K562 (cell line): ENCODE measurements around the gene GSK3B. TPM values are rescaled to one million over a fixed set of nuclear protein-coding genes. Genes with fewer than 3 reads are reported as not detected.

Experiments used
- ATAC-seq: fragments of 200-7000 bp; cut with Tn5 transposase; 3 replicates; pipeline ENCODE4 v1.9.1; 2020; ENCODE audit warnings: moderate library complexity
- BruUV-seq: library from RNA; stranded (reverse); fragments of 400-500 nt; replicated peaks from 2 replicates; lab custom pipeline; 2021; lab: Mats Ljungman, UMichigan
- CTCF ChIA-PET: fragments of 300-600 bp; formaldehyde crosslinking; extraction: SDS; loops from one replicate; lab custom pipeline; 2021; ENCODE audit warnings: low intra/inter-chr PET ratio; lab: Yijun Ruan, JAX
- POLR2A ChIA-PET: fragments of 300-600, 350-650 bp; sonication (Branson Sonifier 250); formaldehyde crosslinking; extraction: SDS; loops from one replicate; lab custom pipeline; 2021; ENCODE audit warnings: antibody characterized with exemption, inconsistent platforms; lab: Yijun Ruan, JAX
- DNase-seq, 4 experiments: peaks; one replicate each; pipeline versions ENCODE4 v3.0.0 to v3.0.0-alpha.2; 2011 to 2018; ENCODE audit warnings: low spot score in 3 of 4, mixed read lengths in 3 of 4; ENCODE audit errors: extremely low read depth in 1 of 4
- FAIRE-seq: peaks from 2 replicates; lab custom pipeline; 2011; peaks lifted over from hg19 to GRCh38; lab: Jason Lieb, UNC
- H2AFZ ChIP-seq: 2 replicates; pipeline ENCODE4 v1.6.0; 2011; ENCODE audit warnings: low read depth, low read length, control low read depth, inconsistent platforms
- H3K27ac ChIP-seq: fragments of 200-600 bp; 3 replicates; pipeline ENCODE4 v1.8.0; 2011; ENCODE audit warnings: low read depth, mild to moderate bottlenecking, control low read depth, inconsistent platforms, low read length, moderate library complexity, mixed read lengths; ENCODE audit errors: extremely low read depth
- H3K27me3 ChIP-seq, 2 experiments: fragments of 300-600 bp in 1 of 2; 2 replicates in 1 of 2; 3 replicates in 1 of 2; pipeline versions ENCODE4 v1.6.0 to v1.8.0; 2011; ENCODE audit warnings: inconsistent platforms in 2 of 2, low read length in 2 of 2, mild to moderate bottlenecking in 1 of 2, mixed read lengths in 1 of 2, moderate library complexity in 1 of 2; ENCODE audit not compliant: control insufficient read depth in 2 of 2, insufficient read depth in 2 of 2
- H3K36me3 ChIP-seq: fragments of 300-600 bp; 3 replicates; pipeline ENCODE4 v1.8.0; 2011; ENCODE audit warnings: mild to moderate bottlenecking, low read length, inconsistent platforms; ENCODE audit not compliant: control insufficient read depth, insufficient read depth
- H3K4me1 ChIP-seq, 2 experiments: fragments of 200-600 bp in 1 of 2; replicated peaks in 1 of 2; 2 replicates in 1 of 2; 3 replicates in 1 of 2; pipeline versions ENCODE4 v1.5.1 to v1.8.0; 2011; ENCODE audit warnings: inconsistent platforms in 2 of 2, low read length in 2 of 2, mild to moderate bottlenecking in 1 of 2, mixed read lengths in 1 of 2, moderate library complexity in 1 of 2; ENCODE audit not compliant: control insufficient read depth in 2 of 2, insufficient read depth in 2 of 2
- H3K4me2 ChIP-seq: 2 replicates; pipeline ENCODE4 v1.6.1; 2011; ENCODE audit warnings: low read length, control low read depth, inconsistent platforms, mixed read lengths; ENCODE audit not compliant: insufficient read depth
- H3K4me3 ChIP-seq: fragments of 200-600 bp; sonication (generic), shearing (Covaris generic); 2 replicates; pipeline ENCODE4 v1.5.1; 2016; ENCODE audit warnings: control low read depth, inconsistent platforms
- H3K79me2 ChIP-seq: fragments of 200-600 bp; 3 replicates; pipeline ENCODE4 v1.8.0; 2011; ENCODE audit warnings: low read length, inconsistent platforms; ENCODE audit not compliant: control insufficient read depth, insufficient read depth
- H3K9ac ChIP-seq, 2 experiments: 2 replicates each; pipeline versions ENCODE4 v1.6.0 to v1.6.1; 2011; ENCODE audit warnings: low read depth in 2 of 2, low read length in 2 of 2, control low read depth in 1 of 2, inconsistent platforms in 1 of 2, mild to moderate bottlenecking in 1 of 2, mixed read lengths in 1 of 2; ENCODE audit not compliant: insufficient read depth in 1 of 2
- H3K9me1 ChIP-seq: one replicate; pipeline ENCODE4 v1.6.0; 2011; ENCODE audit warnings: inconsistent platforms, mild to moderate bottlenecking, low read length, moderate library complexity; ENCODE audit not compliant: control insufficient read depth, insufficient read depth
- H3K9me3 ChIP-seq: replicated peaks from 2 replicates; pipeline ENCODE4 v1.5.1; 2011; ENCODE audit warnings: low read depth, low read length, inconsistent platforms; ENCODE audit not compliant: control insufficient read depth, insufficient read depth
- H4K20me1 ChIP-seq: replicated peaks from 2 replicates; pipeline ENCODE4 v1.6.1; 2011; ENCODE audit warnings: low read length, inconsistent platforms, mixed read lengths; ENCODE audit not compliant: control insufficient read depth, insufficient read depth
- ARHGAP35 ChIP-seq: fragments of 450-650 bp; IDR thresholded peaks from 2 replicates; pipeline ENCODE4 v1.6.1; 2018; ENCODE audit not compliant: partially characterized antibody
- HMG20B ChIP-seq: fragments of 250-450 bp; sonication (Bioruptor Pico); IDR thresholded peaks from 2 replicates; pipeline ENCODE4 v1.5.0; 2021; ENCODE audit warnings: mild to moderate bottlenecking
- HNRNPL ChIP-seq: fragments of 200-400 bp; formaldehyde crosslinking; IDR thresholded peaks from 2 replicates; pipeline ENCODE4 v1.6.1; 2017; ENCODE audit warnings: low read depth, mild to moderate bottlenecking, low read length
- MXI1 ChIP-seq: IDR thresholded peaks from 2 replicates; pipeline ENCODE4 v1.6.1; 2011; ENCODE audit warnings: low read depth, mild to moderate bottlenecking, improper control_type of control experiment, low read length
- NFE2L1 ChIP-seq: fragments of 450-650 bp; IDR thresholded peaks from 2 replicates; pipeline ENCODE4 v1.6.1; 2016; ENCODE audit warnings: missing genetic modification characterization, low read depth, mild to moderate bottlenecking, missing compliant biosample characterization, moderate library complexity, borderline replicate concordance
- NR4A1 ChIP-seq, 2 experiments: fragments of 250-450 bp in 1 of 2; fragments of 450-650 bp in 1 of 2; sonication (Bioruptor Pico) in 1 of 2; IDR thresholded peaks; 2 replicates each; pipeline versions ENCODE4 v1.4.0 to v1.6.1; 2016 to 2020; ENCODE audit warnings: mild to moderate bottlenecking in 2 of 2, missing compliant biosample characterization in 1 of 2, missing genetic modification characterization in 1 of 2, moderate library complexity in 1 of 2
- POLR2B ChIP-seq: fragments of 450-650 bp; IDR thresholded peaks from 2 replicates; pipeline ENCODE4 v1.6.1; 2018; ENCODE audit warnings: low read depth; ENCODE audit not compliant: partially characterized antibody
- RBM39 ChIP-seq: fragments of 200-400 bp; formaldehyde crosslinking; optimal IDR thresholded peaks from 2 replicates; pipeline ENCODE3; 2018; ENCODE audit warnings: low read depth, low read length
- RFX7 ChIP-seq: fragments of 250-450 bp; sonication (Bioruptor Pico); IDR thresholded peaks from 2 replicates; pipeline ENCODE4 v1.5.1; 2021; ENCODE audit warnings: mild to moderate bottlenecking
- STAT5B ChIP-seq: fragments of 250-450 bp; sonication (Bioruptor Pico); IDR thresholded peaks from 2 replicates; pipeline ENCODE4 v1.8.0; 2021; ENCODE audit warnings: mild to moderate bottlenecking, inconsistent platforms
- TAF15 ChIP-seq: fragments of 200-400 bp; formaldehyde crosslinking; IDR thresholded peaks from 2 replicates; pipeline ENCODE4 v1.6.1; 2017; ENCODE audit warnings: mild to moderate bottlenecking, low read depth, low read length, moderate library complexity
- ZNF24 ChIP-seq: fragments of 450-650 bp; IDR thresholded peaks from 2 replicates; pipeline ENCODE4 v1.6.1; 2016
- ZNF707 ChIP-seq: fragments of 250-450 bp; sonication (Bioruptor Pico); conservative IDR thresholded peaks from 2 replicates; pipeline ENCODE4 v1.8.0; 2022; ENCODE audit warnings: inconsistent platforms, mild to moderate bottlenecking, moderate library complexity
- ZNF830 ChIP-seq: fragments of 250-450 bp; sonication (Bioruptor Pico); IDR thresholded peaks from 2 replicates; pipeline ENCODE4 v1.5.0; 2021; ENCODE audit warnings: mild to moderate bottlenecking
- WGBS: fragments of 100-300 bp; shearing (Covaris generic); methylation state at CpG from one replicate; pipeline ENCODE4 v1.1.6; 2016; ENCODE audit warnings: low coverage, mixed read lengths; ENCODE audit not compliant: insufficient coverage; ENCODE audit errors: missing lambda C conversion rate; 5-methylcytosine and 5-hydroxymethylcytosine counted together
- in situ Hi-C: fragments of 300-500 bp; cut with MboI; formaldehyde crosslinking; loops from 4 replicates; pipeline ENCODE4 v1.15.0; 2018; ENCODE audit warnings: inconsistent platforms, mixed read lengths
- intact Hi-C: fragments of 100-400 bp; cut with micrococcal nuclease; formaldehyde crosslinking; loops from 2 replicates; pipeline ENCODE4 v1.14.2; 2022
- polyA plus RNA-seq, 8 experiments: library from polyadenylated mRNA; depleted of rRNA in 4 of 8; stranded (reverse) in 5 of 8; unstranded in 3 of 8; fragments of >200 nt; fragmentation: Nextera tagmentation in 2 of 8; fragmentation: Illumina TruSeq in 1 of 8; extraction: Ambion mirVana in 2 of 8; extraction: Trizol in 1 of 8; gene quantifications; 2 replicates each; pipeline versions ENCODE4 v1.2.1 to v1.2.3, GENCODE V29; 2011 to 2014; ENCODE audit warnings: inconsistent platforms in 1 of 8, missing spikeins in 1 of 8
- total RNA-seq, 7 experiments: library from RNA; depleted of rRNA in 6 of 7; stranded (reverse); fragments of >200 nt in 6 of 7; fragmentation: Illumina TruSeq in 2 of 7; extraction: Trizol in 2 of 7; gene quantifications; 2 replicates each; pipeline versions ENCODE4 v1.2.1 to v1.2.3, GENCODE V29; 2011 to 2021; ENCODE audit warnings: low replicate concordance in 1 of 7
- TF ChIP-seq, protein P1 (sequence below): fragments of 250-450 bp; sonication (Bioruptor Pico); IDR thresholded peaks from 2 replicates; pipeline ENCODE4 v1.9.0; 2021; ENCODE audit warnings: mild to moderate bottlenecking
- TF ChIP-seq, protein P2 (sequence below), 2 experiments: fragments of 250-450 bp in 1 of 2; fragments of 450-650 bp in 1 of 2; sonication (Bioruptor Pico) in 1 of 2; IDR thresholded peaks; 2 replicates each; pipeline versions ENCODE4 v1.6.1 to v1.8.0; 2016 to 2021; ENCODE audit warnings: mild to moderate bottlenecking in 2 of 2, moderate library complexity in 2 of 2, missing compliant biosample characterization in 1 of 2, missing genetic modification characterization in 1 of 2
- TF ChIP-seq, protein P3 (sequence below): fragments of 450-650 bp; IDR thresholded peaks from one replicate; pipeline ENCODE4 v1.6.1; 2018; ENCODE audit warnings: mild to moderate bottlenecking, moderate library complexity; ENCODE audit not compliant: partially characterized antibody

The GSK3B gene
- total and polyA plus RNA-seq, 9 of the 15 experiments (the other 6 are each of a cell fraction or from before 2014, with no cell fraction given): 4.7 to 25.0 (median 18.7) TPM

DNA sequence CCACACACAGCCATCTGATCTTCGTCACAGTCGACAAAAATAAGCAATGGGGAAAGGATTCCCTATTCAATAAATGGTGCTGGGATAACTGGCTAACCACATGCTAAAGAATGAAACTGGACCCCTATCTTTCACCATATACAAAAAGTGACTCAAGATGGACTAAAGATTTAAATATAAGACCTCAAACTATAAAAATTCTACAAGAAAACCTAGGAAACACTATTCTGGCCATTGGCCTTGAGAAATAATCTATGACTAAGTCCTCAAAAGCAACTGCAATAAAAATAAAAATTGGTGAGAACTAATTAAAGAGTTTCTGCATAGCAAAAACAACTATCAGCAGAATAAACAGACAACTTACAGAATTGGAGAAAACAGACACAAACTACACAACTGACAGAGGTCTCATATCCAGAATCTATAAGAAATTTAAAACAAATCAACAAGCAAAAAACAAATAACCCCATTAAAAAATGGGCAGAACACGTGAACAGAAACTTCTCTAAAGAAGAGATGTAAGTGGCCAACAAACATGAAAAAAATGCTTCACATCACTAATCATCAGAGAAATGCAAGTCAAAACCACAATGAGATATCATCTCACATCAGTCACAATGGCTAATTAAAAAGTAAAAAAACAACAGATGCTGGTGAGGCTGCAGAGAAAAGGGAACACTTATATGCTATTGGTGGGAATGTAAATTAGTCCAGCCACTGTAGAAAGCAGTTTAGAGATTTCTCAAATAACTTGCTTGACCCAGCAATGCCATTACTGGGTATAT, 208.3 kb downstream of the GSK3B start (continued):
- TF ChIP-seq ZNF24: no peak
- TF ChIP-seq HNRNPL: no peak
- no peak for TF ChIP-seq NR4A1 (CRISPR knock-in tag; IDR thresholded peaks at IDR 0.05)
- TF ChIP-seq NR4A1 (tag; IDR thresholded peaks at IDR 0.05): no peak
- TF ChIP-seq, protein P1, sequence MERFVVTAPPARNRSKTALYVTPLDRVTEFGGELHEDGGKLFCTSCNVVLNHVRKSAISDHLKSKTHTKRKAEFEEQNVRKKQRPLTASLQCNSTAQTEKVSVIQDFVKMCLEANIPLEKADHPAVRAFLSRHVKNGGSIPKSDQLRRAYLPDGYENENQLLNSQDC (CRISPR knock-in tag): no peak
- TF ChIP-seq POLR2B: no peak
- no peak for TF ChIP-seq ARHGAP35
- TF ChIP-seq NFE2L1: no peak
- no peak for TF ChIP-seq HMG20B (CRISPR knock-in tag)
- no peak for TF ChIP-seq STAT5B (CRISPR knock-in tag)
- no peak for TF ChIP-seq RFX7 (CRISPR knock-in tag)

DNA sequence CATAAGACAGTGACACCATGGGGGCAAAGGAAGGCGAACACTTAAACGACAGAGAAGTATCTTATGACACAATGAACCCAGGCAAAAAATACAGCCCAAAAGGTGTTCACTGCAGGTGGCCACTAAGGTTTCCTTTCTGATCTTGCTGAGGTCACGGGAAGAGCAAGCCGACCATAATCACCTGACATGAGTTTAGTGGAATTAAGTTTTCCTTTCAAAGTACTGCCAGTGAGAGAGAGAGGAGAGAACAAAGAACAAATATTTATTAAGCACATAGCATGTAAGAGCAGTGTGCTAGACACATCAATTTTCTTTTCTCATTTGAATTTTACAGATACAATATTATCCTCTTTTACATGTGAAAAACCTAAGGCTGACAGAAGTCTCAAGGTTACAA, 210.1 kb downstream of the GSK3B start:
- H3K27ac ChIP-seq: no peak overlapping the region
- DNase-seq: no peak
- ATAC-seq: no peak
- in situ Hi-C loops: loop anchor here (25.0 kb wide), 1 partner anchor 553 kb away; no protein-coding TSS in a partner anchor
- no TSS peak for BruUV-seq
- 83% methylated on average over 4 of the region's 4 CpGs for WGBS
- no peak overlapping the region for H2AFZ ChIP-seq
- no peak for FAIRE-seq
- POLR2A ChIA-PET: no interaction called here
- no peak overlapping the region for H3K4me2 ChIP-seq
- intact Hi-C loops: no loop called here
- H3K9me3 ChIP-seq: no peaks in the 10 kb centered on the region
- H4K20me1 ChIP-seq: no peaks in the 10 kb centered on the region
- no peaks in the 10 kb centered on the region; the same call in 2 of the 3 replicates for H3K36me3 ChIP-seq
- CTCF ChIA-PET: no interaction called here
- H3K79me2 ChIP-seq: no peaks in the 10 kb centered on the region
- no peak overlapping the region for H3K4me3 ChIP-seq
- H3K9me1 ChIP-seq: no peaks in the 10 kb centered on the region
- H3K9ac ChIP-seq: no peak overlapping the region
- no peaks in the 10 kb centered on the region for H3K4me1 ChIP-seq
- no peaks in the 10 kb centered on the region for H3K27me3 ChIP-seq
- TF ChIP-seq ZNF830 (CRISPR knock-in tag) (no peak), ZNF707 (CRISPR knock-in tag) (no peak), MXI1 (no peak), RBM39 (no peak), TAF15 (no peak)
- TF ChIP-seq, protein P2, sequence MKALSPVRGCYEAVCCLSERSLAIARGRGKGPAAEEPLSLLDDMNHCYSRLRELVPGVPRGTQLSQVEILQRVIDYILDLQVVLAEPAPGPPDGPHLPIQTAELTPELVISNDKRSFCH (CRISPR knock-in tag; IDR thresholded peaks at IDR 0.05): no peak
- TF ChIP-seq, protein P2 (tag; IDR thresholded peaks at IDR 0.05): no peak
- TF ChIP-seq, protein P3, sequence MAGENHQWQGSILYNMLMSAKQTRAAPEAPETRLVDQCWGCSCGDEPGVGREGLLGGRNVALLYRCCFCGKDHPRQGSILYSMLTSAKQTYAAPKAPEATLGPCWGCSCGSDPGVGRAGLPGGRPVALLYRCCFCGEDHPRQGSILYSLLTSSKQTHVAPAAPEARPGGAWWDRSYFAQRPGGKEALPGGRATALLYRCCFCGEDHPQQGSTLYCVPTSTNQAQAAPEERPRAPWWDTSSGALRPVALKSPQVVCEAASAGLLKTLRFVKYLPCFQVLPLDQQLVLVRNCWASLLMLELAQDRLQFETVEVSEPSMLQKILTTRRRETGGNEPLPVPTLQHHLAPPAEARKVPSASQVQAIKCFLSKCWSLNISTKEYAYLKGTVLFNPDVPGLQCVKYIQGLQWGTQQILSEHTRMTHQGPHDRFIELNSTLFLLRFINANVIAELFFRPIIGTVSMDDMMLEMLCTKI: no peak
